Mucosa of rectum (tissue), 2 donors: ENCODE data around the gene BUD31.

Experiments
- H3K27ac ChIP-seq, 2 donors: one replicate each; pipeline ENCODE4 v1.7.0; 2013; ENCODE audit warnings: inconsistent platforms in 2 of 2, low read depth in 2 of 2, low read length in 2 of 2
- H3K27me3 ChIP-seq, 2 donors: one replicate each; pipeline ENCODE4 v1.7.0; 2013; ENCODE audit warnings: low read length in 2 of 2; ENCODE audit not compliant: control insufficient read depth in 2 of 2, insufficient read depth in 2 of 2
- H3K36me3 ChIP-seq, 2 donors: one replicate each; pipeline ENCODE4 v1.7.0; 2013; ENCODE audit warnings: low read length in 2 of 2; ENCODE audit not compliant: control insufficient read depth in 2 of 2, insufficient read depth in 2 of 2
- H3K4me1 ChIP-seq, 2 donors: one replicate each; pipeline ENCODE4 v1.7.0; 2013; ENCODE audit warnings: low read length in 2 of 2, mild to moderate bottlenecking in 1 of 2; ENCODE audit not compliant: control insufficient read depth in 2 of 2, insufficient read depth in 2 of 2
- H3K4me3 ChIP-seq, 2 donors: one replicate each; pipeline ENCODE4 v1.7.0; 2013; ENCODE audit warnings: low read length in 2 of 2
- H3K9ac ChIP-seq, 2 donors: one replicate each; pipeline ENCODE4 v1.7.0; 2013; ENCODE audit warnings: low read length in 2 of 2, low read depth in 1 of 2, mild to moderate bottlenecking in 1 of 2
- H3K9me3 ChIP-seq, 2 donors: one replicate each; pipeline ENCODE4 v1.7.0; 2013; ENCODE audit warnings: low read length in 2 of 2; ENCODE audit not compliant: control insufficient read depth in 2 of 2
- donor health status: healthy.
- donor health status: Normal muscosa, but diverticular disease.

The BUD31 gene

GRCh38 chr7:99451936-99452335, 43.2 kb downstream of the BUD31 start:
- Histone ChIP-seq H3K27ac (no peak overlapping the region), H3K27me3 (no peaks in the 10 kb centered on the region), H3K4me3 (no peak overlapping the region), H3K36me3 (peaks cover 53 to 83% of the 10 kb centered on the region in 2 donors), H3K4me1 (no peaks in the 10 kb centered on the region), H3K9me3 (no peaks in the 10 kb centered on the region), H3K9ac (no peak overlapping the region)

- no peak overlapping the region for H3K27ac ChIP-seq
- H3K36me3 ChIP-seq, result peaks cover 59 to 89% of the 10 kb centered on the region in 2 donors
- no peaks in the 10 kb centered on the region for H3K27me3 ChIP-seq
- no peaks in the 10 kb centered on the region for H3K9me3 ChIP-seq
- H3K4me1 ChIP-seq, result no peaks in the 10 kb centered on the region
- no peak overlapping the region for H3K9ac ChIP-seq
- H3K4me3 ChIP-seq, result no peak overlapping the region
Measured at GRCh38 chr7:99452541-99452940, 43.8 kb downstream of the BUD31 start.

GRCh38 chr7:99453105-99453504, 44.3 kb downstream of the BUD31 start:
- Histone ChIP-seq H3K4me1 (no peaks in the 10 kb centered on the region), H3K27me3 (no peaks in the 10 kb centered on the region), H3K27ac (no peak overlapping the region), H3K4me3 (no peak overlapping the region), H3K36me3 (peaks cover 58 to 89% of the 10 kb centered on the region in 2 donors), H3K9me3 (no peaks in the 10 kb centered on the region), H3K9ac (no peak overlapping the region)

- H3K36me3 ChIP-seq, result peaks cover 59 to 86% of the 10 kb centered on the region in 2 donors
- no peak overlapping the region for H3K27ac ChIP-seq
Measured at GRCh38 chr7:99455874-99456273, 47.1 kb downstream of the BUD31 start.

GRCh38 chr7:99456288-99456687, 47.5 kb downstream of the BUD31 start:
- Histone ChIP-seq H3K27me3 (no peaks in the 10 kb centered on the region), H3K9me3 (no peaks in the 10 kb centered on the region), H3K4me3 (no peak overlapping the region), H3K9ac (no peak overlapping the region), H3K27ac (no peak overlapping the region), H3K4me1 (no peaks in the 10 kb centered on the region), H3K36me3 (peaks cover 59 to 83% of the 10 kb centered on the region in 2 donors)

More at GRCh38 chr7:99455874-99456273, 47.1 kb downstream of the BUD31 start:
- no peak overlapping the region for H3K9ac ChIP-seq
- H3K4me3 ChIP-seq, result no peak overlapping the region
- H3K4me1 ChIP-seq, result no peaks in the 10 kb centered on the region
- H3K27me3 ChIP-seq, result no peaks in the 10 kb centered on the region
- H3K9me3 ChIP-seq, result no peaks in the 10 kb centered on the region

GRCh38 chr7:99457050-99457649, 48.4 kb downstream of the BUD31 start:
- Histone ChIP-seq H3K9me3 (no peaks in the 10 kb centered on the region), H3K36me3 (peaks cover 55 to 76% of the 10 kb centered on the region in 2 donors), H3K4me3 (no peak overlapping the region), H3K9ac (no peak overlapping the region), H3K4me1 (no peaks in the 10 kb centered on the region), H3K27me3 (no peaks in the 10 kb centered on the region), H3K27ac (no peak overlapping the region)

GRCh38 chr7:99457650-99458493, 49.1 kb downstream of the BUD31 start:
- H3K27ac ChIP-seq, result no peak overlapping the region
- no peaks in the 10 kb centered on the region for H3K27me3 ChIP-seq
- peaks cover 57 to 74% of the 10 kb centered on the region in 2 donors for H3K36me3 ChIP-seq
- H3K9me3 ChIP-seq, result no peaks in the 10 kb centered on the region
- no peaks in the 10 kb centered on the region for H3K4me1 ChIP-seq
- no peak overlapping the region for H3K9ac ChIP-seq
- H3K4me3 ChIP-seq, result no peak overlapping the region

- no peak overlapping the region for H3K9ac ChIP-seq
- no peaks in the 10 kb centered on the region for H3K27me3 ChIP-seq
- peaks cover 53 to 67% of the 10 kb centered on the region in 2 donors for H3K36me3 ChIP-seq
- no peak overlapping the region for H3K4me3 ChIP-seq
- H3K9me3 ChIP-seq, result no peaks in the 10 kb centered on the region
- no peak overlapping the region for H3K27ac ChIP-seq
- peaks cover 2 to 4% of the 10 kb centered on the region in 2 donors for H3K4me1 ChIP-seq
Measured at GRCh38 chr7:99459087-99459486, 50.3 kb downstream of the BUD31 start.

- Histone ChIP-seq H3K4me1 (peaks cover 11 to 15% of the 10 kb centered on the region in 2 donors), H3K27ac (no peak overlapping the region), H3K36me3 (peaks cover 47 to 54% of the 10 kb centered on the region in 2 donors), H3K27me3 (no peaks in the 10 kb centered on the region), H3K4me3 (no peak overlapping the region), H3K9me3 (no peaks in the 10 kb centered on the region), H3K9ac (no peak overlapping the region)
Measured at GRCh38 chr7:99460651-99461050, 51.9 kb downstream of the BUD31 start.

- Histone ChIP-seq H3K27ac (no peak overlapping the region), H3K36me3 (peaks cover 42 to 48% of the 10 kb centered on the region in 2 donors), H3K9me3 (no peaks in the 10 kb centered on the region), H3K4me1 (peaks cover 11 to 16% of the 10 kb centered on the region in 2 donors), H3K27me3 (no peaks in the 10 kb centered on the region), H3K9ac (no peak overlapping the region), H3K4me3 (no peak overlapping the region)
Measured at GRCh38 chr7:99461221-99461620, 52.5 kb downstream of the BUD31 start.
